ENCODE measurements around the gene TBX15. TPM values are rescaled to one million over a fixed set of nuclear protein-coding genes. Genes with fewer than 3 reads are reported as not detected.

TBX15 gene
- total RNA-seq, 1 donor from 2014 or later = 2.9 TPM

- Mint-ChIP-seq H3K36me3 (no peaks in the 10 kb centered on the region), H3K4me3 (no peak overlapping the region), H3K4me1 (peaks cover 4% of the 10 kb centered on the region), H3K27ac (no peak overlapping the region), H3K27me3 (ENCODE audit: insufficient read depth, low read depth) (peaks cover 3% of the 10 kb centered on the region), H3K9me3 (no peaks in the 10 kb centered on the region)
- Histone ChIP-seq H3K27ac (no peak overlapping the region), H3K79me2 (ENCODE audit: low read depth) (no peaks in the 10 kb centered on the region), H3K27me3 (no peaks in the 10 kb centered on the region), H3K36me3 (no peaks in the 10 kb centered on the region), H2AFZ (replicated peaks) (no peak overlapping the region), H3K9ac (no peak overlapping the region), H3K4me1 (no peaks in the 10 kb centered on the region), H3K4me2 (no peak overlapping the region), H4K20me1 (ENCODE audit: low read depth) (no peaks in the 10 kb centered on the region), H3K9me3 (ENCODE audit: low read depth) (no peaks in the 10 kb centered on the region), H3K4me3 (no peak overlapping the region), H3F3A (ENCODE audit: low read depth) (no peaks in the 10 kb centered on the region)
- TF ChIP-seq EZH2 (IDR thresholded peaks at IDR 0.05) = no peak
- no peak for TF ChIP-seq CTCF (IDR thresholded peaks at IDR 0.05)
- no peak for TF ChIP-seq EZH2phosphoT487 (IDR thresholded peaks at IDR 0.05)
- DNase-seq (ENCODE audit: low spot score) = no peak
Observed at GRCh38 chr1:118944133-118944532, 44.0 kb downstream of the TBX15 start.

GRCh38 chr1:118940957-118941356 lies 47.2 kb downstream of the TBX15 start:
- Histone ChIP-seq H3K4me2 (no peak overlapping the region), H4K20me1 (ENCODE audit: low read depth) (no peaks in the 10 kb centered on the region), H3K79me2 (ENCODE audit: low read depth) (no peaks in the 10 kb centered on the region), H3K4me1 (no peaks in the 10 kb centered on the region), H3K9ac (no peak overlapping the region), H3K36me3 (no peaks in the 10 kb centered on the region), H3F3A (ENCODE audit: low read depth) (no peaks in the 10 kb centered on the region), H3K27me3 (no peaks in the 10 kb centered on the region), H3K27ac (no peak overlapping the region), H2AFZ (replicated peaks) (no peak overlapping the region), H3K4me3 (no peak overlapping the region), H3K9me3 (ENCODE audit: low read depth) (no peaks in the 10 kb centered on the region)
- Mint-ChIP-seq H3K9me3 (no peaks in the 10 kb centered on the region), H3K27ac (no peak overlapping the region), H3K4me1 (peaks cover 4% of the 10 kb centered on the region), H3K4me3 (no peak overlapping the region), H3K36me3 (no peaks in the 10 kb centered on the region), H3K27me3 (ENCODE audit: insufficient read depth, low read depth) (peaks cover 2% of the 10 kb centered on the region)
- TF ChIP-seq EZH2phosphoT487 (IDR thresholded peaks at IDR 0.05) (no peak), EZH2 (IDR thresholded peaks at IDR 0.05) (no peak), CTCF (IDR thresholded peaks at IDR 0.05) (no peak)
- no peak for DNase-seq (ENCODE audit: low spot score)

GRCh38 chr1:118937413-118938072 lies 50.6 kb downstream of the TBX15 start:
- Histone ChIP-seq H3K9me3 (ENCODE audit: low read depth) (no peaks in the 10 kb centered on the region), H3K9ac (no peak overlapping the region), H4K20me1 (ENCODE audit: low read depth) (no peaks in the 10 kb centered on the region), H3F3A (ENCODE audit: low read depth) (no peaks in the 10 kb centered on the region), H3K4me3 (no peak overlapping the region), H3K27me3 (no peaks in the 10 kb centered on the region), H3K36me3 (no peaks in the 10 kb centered on the region), H2AFZ (replicated peaks) (no peak overlapping the region), H3K4me1 (no peaks in the 10 kb centered on the region), H3K4me2 (no peak overlapping the region), H3K27ac (no peak overlapping the region), H3K79me2 (ENCODE audit: low read depth) (no peaks in the 10 kb centered on the region)
- TF ChIP-seq EZH2 (IDR thresholded peaks at IDR 0.05) (no peak), EZH2phosphoT487 (IDR thresholded peaks at IDR 0.05) (no peak), CTCF (IDR thresholded peaks at IDR 0.05) (no peak)
- no peak overlapping the region for H3K4me3 Mint-ChIP-seq
- no peak for DNase-seq (ENCODE audit: low spot score)
- no peak overlapping the region for H3K27ac Mint-ChIP-seq
- no peaks in the 10 kb centered on the region for H3K4me1 Mint-ChIP-seq
- H3K27me3 Mint-ChIP-seq (ENCODE audit: insufficient read depth, low read depth) = peaks cover 2% of the 10 kb centered on the region
- no peaks in the 10 kb centered on the region for H3K36me3 Mint-ChIP-seq
- H3K9me3 Mint-ChIP-seq = no peaks in the 10 kb centered on the region
